A549 (cell line): ENCODE measurements around the gene ZNF358. TPM values are rescaled to one million over a fixed set of nuclear protein-coding genes. Genes with fewer than 3 reads are reported as not detected.
A peak's percentile ranks its signal among the peaks of the same experiment; 100 is the strongest.

Experiments used
- ATAC-seq, 2 experiments: fragments of 200-7000 bp in 1 of 2; fragments of >200 bp in 1 of 2; cut with Nextera tagmentation in 1 of 2; cut with Tn5 transposase in 1 of 2; 3 replicates each; pipeline versions ENCODE4 v1.8.0 to v1.9.1; 2018 to 2020; ENCODE audit warnings: mild to moderate bottlenecking in 1 of 2, moderate library complexity in 1 of 2
- CTCF ChIA-PET: fragments of 300-600 bp; sonication (Branson Sonifier 250); formaldehyde crosslinking; extraction: SDS; loops from one replicate; lab custom pipeline; 2021; ENCODE audit warnings: antibody characterized with exemption, inconsistent platforms; lab: Yijun Ruan, JAX
- POLR2A ChIA-PET: fragments of 350-600 bp; formaldehyde crosslinking; extraction: SDS; loops from one replicate; lab custom pipeline; 2021; ENCODE audit warnings: antibody characterized with exemption, inconsistent platforms; lab: Yijun Ruan, JAX
- DNase-seq, 2 experiments: peaks; one replicate each; pipeline versions ENCODE4 v3.0.0 to v3.0.0-alpha.2; 2011 to 2016; ENCODE audit warnings: low read depth in 1 of 2, low spot score in 1 of 2
- FAIRE-seq: peaks from 2 replicates; lab custom pipeline; 2011; peaks lifted over from hg19 to GRCh38; lab: Jason Lieb, UNC
- H3K27ac ChIP-seq, 2 experiments: fragments of >200 bp; sonication (Bioruptor Twin); formaldehyde crosslinking; 3 replicates each; pipeline ENCODE4 v1.5.1; 2016 to 2017
- H3K4me1 ChIP-seq: fragments of >200 bp; sonication (Bioruptor Twin); formaldehyde crosslinking; 3 replicates; pipeline ENCODE4 v1.6.1; 2016
- H3K4me2 ChIP-seq: fragments of >200 bp; sonication (Bioruptor Twin); formaldehyde crosslinking; 3 replicates; pipeline ENCODE4 v1.6.1; 2016
- H3K4me3 ChIP-seq: fragments of >200 bp; sonication (Bioruptor Twin); formaldehyde crosslinking; 3 replicates; pipeline ENCODE4 v1.5.1; 2016
- H3K9me3 ChIP-seq: fragments of >200 bp; sonication (Bioruptor Twin); formaldehyde crosslinking; 3 replicates; pipeline ENCODE4 v1.6.1; 2016
- BHLHE40 ChIP-seq: IDR thresholded peaks from 2 replicates; pipeline ENCODE4 v1.6.1; 2012; ENCODE audit warnings: low read depth, low read length, inconsistent platforms
- CBX2 ChIP-seq: fragments of 200-600 bp; sonication (generic); IDR thresholded peaks from 2 replicates; pipeline ENCODE4 v1.6.1; 2016; ENCODE audit warnings: low read depth, mild to moderate bottlenecking, borderline replicate concordance
- CBX8 ChIP-seq: fragments of 200-600 bp; sonication (generic); IDR thresholded peaks from 2 replicates; pipeline ENCODE4 v1.6.1; 2016
- E2F6 ChIP-seq: IDR thresholded peaks from 2 replicates; pipeline ENCODE4 v1.6.1; 2012; ENCODE audit warnings: low read depth, borderline replicate concordance
- FOSB ChIP-seq: fragments of 250-450 bp; sonication (Bioruptor Pico); IDR thresholded peaks from 2 replicates; pipeline ENCODE4 v1.5.0; 2020; ENCODE audit warnings: mild to moderate bottlenecking, moderate library complexity
- GATA3 ChIP-seq: IDR thresholded peaks from 2 replicates; pipeline ENCODE4 v1.6.1; 2012; ENCODE audit warnings: borderline replicate concordance
- HOXB13 ChIP-seq: fragments of 250-450 bp; sonication (Bioruptor Pico); IDR thresholded peaks from 2 replicates; pipeline ENCODE4 v1.5.0; 2020; ENCODE audit warnings: low read depth, mild to moderate bottlenecking, moderate library complexity
- JUNB ChIP-seq: fragments of >200 bp; sonication (Bioruptor Twin); formaldehyde crosslinking; IDR thresholded peaks from 2 replicates; pipeline ENCODE4 v1.6.1; 2016
- KDM1A ChIP-seq: fragments of 200-600 bp; sonication (generic); IDR thresholded peaks from 2 replicates; pipeline ENCODE4 v1.6.1; 2016; ENCODE audit warnings: low read depth, mild to moderate bottlenecking
- KDM5A ChIP-seq: fragments of 200-600 bp; sonication (generic); IDR thresholded peaks from 2 replicates; pipeline ENCODE4 v1.6.1; 2016; ENCODE audit warnings: antibody characterized with exemption, mild to moderate bottlenecking
- NR3C1 ChIP-seq: fragments of >200 bp; sonication (Bioruptor Twin); formaldehyde crosslinking; IDR thresholded peaks from 3 replicates; pipeline ENCODE4 v1.6.1; 2017
- PHF8 ChIP-seq: fragments of 200-600 bp; sonication (generic); IDR thresholded peaks from 2 replicates; pipeline ENCODE4 v1.6.1; 2016; ENCODE audit warnings: low read depth, mild to moderate bottlenecking, antibody characterized with exemption, moderate library complexity, borderline replicate concordance
- POLR2A ChIP-seq: IDR thresholded peaks from 2 replicates; pipeline ENCODE4 v1.6.1; 2012; ENCODE audit warnings: mild to moderate bottlenecking, low read length
- POLR2AphosphoS2 ChIP-seq: conservative IDR thresholded peaks from 2 replicates; pipeline ENCODE4 v1.6.1; 2012; ENCODE audit warnings: low read length, improper control_type of control experiment, inconsistent platforms
- RARB ChIP-seq: fragments of 250-450 bp; sonication (Bioruptor Pico); IDR thresholded peaks from 2 replicates; pipeline ENCODE4 v1.8.0; 2021; ENCODE audit warnings: mild to moderate bottlenecking, moderate library complexity
- TP53 ChIP-seq: fragments of 250-450 bp; sonication (Bioruptor Pico); IDR thresholded peaks from 2 replicates; pipeline ENCODE4 v1.5.0; 2021; ENCODE audit warnings: mild to moderate bottlenecking, moderate library complexity
- ZFP36 ChIP-seq: fragments of 450-650 bp; IDR thresholded peaks from 2 replicates; pipeline ENCODE4 v1.6.1; 2014; ENCODE audit warnings: borderline replicate concordance; ENCODE audit not compliant: partially characterized antibody
- WGBS: methylation state at CpG from one replicate; pipeline ENCODE4 v1.1.6; 2017; ENCODE audit errors: missing lambda C conversion rate; 5-methylcytosine and 5-hydroxymethylcytosine counted together
- polyA plus RNA-seq, 4 experiments: library from polyadenylated mRNA; depleted of rRNA in 3 of 4; stranded (reverse); fragments of >200 nt; fragmentation: RNase III in 1 of 4; extraction: RNeasy Plus Mini Kit Qiagen cat#74134 plus additional on column Dnase treatment in 1 of 4; gene quantifications; 2 replicates in 3 of 4; 3 replicates in 1 of 4; pipeline ENCODE4 v1.2.3, GENCODE V29; 2011 to 2017
- TF ChIP-seq, protein P1 (sequence below): fragments of >200 bp; sonication (Bioruptor Twin); formaldehyde crosslinking; IDR thresholded peaks from 3 replicates; pipeline ENCODE4 v1.6.1; 2016

The ZNF358 gene
- polyA plus RNA-seq, 2 of the 4 experiments (the other 2 are of a cell fraction) = 9.5 to 14.0 TPM

GRCh38 chr19:7554565-7554964 is 38.7 kb downstream of the ZNF358 start (continued):
- TF ChIP-seq HOXB13 = no peak
- TF ChIP-seq FOSB (CRISPR knock-in tag) = no peak
- no peak for TF ChIP-seq JUNB

GRCh38 chr19:7554990-7555864 is 39.3 kb downstream of the ZNF358 start:
- ATAC-seq = peak; percentile 28 to 38; a peak in 4 of 6 replicates
- ChIA-PET CTCF (interaction anchor here (0.9 to 2.0 kb wide), 2 partner anchors 13 to 126 kb away, joined by 5 to 8 read pairs; partner anchors contain the start of gene TRAPPC5), POLR2A (no interaction called here)
- no peaks in the 10 kb centered on the region for H3K9me3 ChIP-seq
- no peak overlapping the region for H3K4me2 ChIP-seq
- DNase-seq = peak; percentile 34 to 48
- no peaks in the 10 kb centered on the region for H3K4me1 ChIP-seq
- FAIRE-seq = no peak
- TF ChIP-seq FOSB (CRISPR knock-in tag) (no peak), CBX2 (no peak), POLR2AphosphoS2 (no peak), RARB (CRISPR knock-in tag) (no peak), E2F6 (no peak), POLR2A (no peak), TP53 (no peak), ZFP36 (no peak), KDM1A (no peak), PHF8 (no peak), BHLHE40 (no peak)
- TF ChIP-seq, protein P1, sequence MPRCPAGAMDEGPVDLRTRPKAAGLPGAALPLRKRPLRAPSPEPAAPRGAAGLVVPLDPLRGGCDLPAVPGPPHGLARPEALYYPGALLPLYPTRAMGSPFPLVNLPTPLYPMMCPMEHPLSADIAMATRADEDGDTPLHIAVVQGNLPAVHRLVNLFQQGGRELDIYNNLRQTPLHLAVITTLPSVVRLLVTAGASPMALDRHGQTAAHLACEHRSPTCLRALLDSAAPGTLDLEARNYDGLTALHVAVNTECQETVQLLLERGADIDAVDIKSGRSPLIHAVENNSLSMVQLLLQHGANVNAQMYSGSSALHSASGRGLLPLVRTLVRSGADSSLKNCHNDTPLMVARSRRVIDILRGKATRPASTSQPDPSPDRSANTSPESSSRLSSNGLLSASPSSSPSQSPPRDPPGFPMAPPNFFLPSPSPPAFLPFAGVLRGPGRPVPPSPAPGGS = no peak
- TF ChIP-seq, all 56 proteins: peak for 0
- 96% methylated on average over 29 of the region's 62 CpGs for WGBS
- H3K27ac ChIP-seq = no peak overlapping the region
- no peak overlapping the region for H3K4me3 ChIP-seq

DNA sequence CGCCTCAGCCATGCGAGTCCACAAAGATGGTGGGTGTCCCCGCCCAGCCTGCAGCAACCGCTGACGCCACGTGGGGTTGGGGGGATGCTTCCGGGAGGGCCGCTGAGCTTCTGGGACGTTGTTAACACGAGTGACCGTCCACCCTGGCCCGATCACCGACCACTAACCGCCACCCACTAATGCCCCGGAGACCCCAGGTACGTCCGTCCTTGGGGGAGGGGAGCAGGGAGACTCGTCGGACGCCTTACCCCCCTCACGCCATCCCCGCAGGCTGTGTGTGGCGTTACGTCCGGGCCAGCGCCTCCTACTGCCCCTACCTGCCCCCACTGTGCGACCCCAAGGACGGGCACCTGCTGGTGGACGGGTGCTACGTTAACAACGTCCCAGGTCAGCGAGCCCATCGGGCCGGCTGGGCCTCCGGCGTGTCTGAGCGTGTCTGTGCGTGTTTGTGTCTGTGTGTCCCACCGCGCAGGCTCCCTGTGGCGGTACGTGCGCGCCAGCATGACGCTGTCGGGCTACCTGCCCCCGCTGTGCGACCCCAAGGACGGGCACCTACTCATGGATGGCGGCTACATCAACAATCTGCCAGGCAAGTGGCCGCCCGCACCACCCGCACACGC is 40.9 kb downstream of the ZNF358 start:
- no peak for DNase-seq
- no peak for ATAC-seq
- WGBS = 98% methylated on average over 23 of the region's 54 CpGs
- Histone ChIP-seq H3K4me2 (no peak overlapping the region), H3K27ac (no peak overlapping the region), H3K9me3 (no peaks in the 10 kb centered on the region), H3K4me1 (no peaks in the 10 kb centered on the region), H3K4me3 (no peak overlapping the region)
- CTCF ChIA-PET = interaction anchor here (1.9 kb wide), 1 partner anchor 12 kb away, joined by 5 read pairs; no protein-coding TSS in a partner anchor
- POLR2A ChIA-PET = no interaction called here
- no peak for FAIRE-seq
- TF ChIP-seq BHLHE40 = no peak
- TF ChIP-seq POLR2AphosphoS2 = no peak
- TF ChIP-seq CBX8 = no peak
- TF ChIP-seq GATA3 = no peak
- no peak for TF ChIP-seq NR3C1

GRCh38 chr19:7558667-7559066 is 42.8 kb downstream of the ZNF358 start:
- no peak for TF ChIP-seq KDM5A
- Histone ChIP-seq H3K4me1 (no peaks in the 10 kb centered on the region), H3K4me3 (no peak overlapping the region), H3K4me2 (no peak overlapping the region), H3K27ac (no peak overlapping the region), H3K9me3 (no peaks in the 10 kb centered on the region)
- DNase-seq (no peak), FAIRE-seq (no peak), ATAC-seq (no peak)
- CTCF ChIA-PET = interaction anchor here (1.6 to 2.3 kb wide), 2 partner anchors 10 to 205 kb away, joined by 4 to 16 read pairs; no protein-coding TSS in a partner anchor
- WGBS = 97% methylated on average over 12 of the region's 18 CpGs
- POLR2A ChIA-PET = no interaction called here
